Neural progenitor cell (in vitro differentiated cells): ENCODE results near the gene PSMC3.

Experiments
- EZH2 ChIP-seq: fragments of 200-600 bp; sonication (generic); IDR thresholded peaks from 2 replicates; pipeline ENCODE4 v1.6.1; 2017; ENCODE audit warnings: antibody characterized with exemption, mild to moderate bottlenecking, moderate library complexity
- EZH2phosphoT487 ChIP-seq: fragments of 200-600 bp; sonication (generic); IDR thresholded peaks from 2 replicates; pipeline ENCODE4 v1.6.1; 2017; ENCODE audit warnings: antibody characterized with exemption
- TF ChIP-seq, protein P1 (sequence below): fragments of 200-600 bp; sonication (generic); IDR thresholded peaks from 2 replicates; pipeline ENCODE4 v1.5.1; 2017; ENCODE audit warnings: antibody characterized with exemption, mild to moderate bottlenecking

DNA sequence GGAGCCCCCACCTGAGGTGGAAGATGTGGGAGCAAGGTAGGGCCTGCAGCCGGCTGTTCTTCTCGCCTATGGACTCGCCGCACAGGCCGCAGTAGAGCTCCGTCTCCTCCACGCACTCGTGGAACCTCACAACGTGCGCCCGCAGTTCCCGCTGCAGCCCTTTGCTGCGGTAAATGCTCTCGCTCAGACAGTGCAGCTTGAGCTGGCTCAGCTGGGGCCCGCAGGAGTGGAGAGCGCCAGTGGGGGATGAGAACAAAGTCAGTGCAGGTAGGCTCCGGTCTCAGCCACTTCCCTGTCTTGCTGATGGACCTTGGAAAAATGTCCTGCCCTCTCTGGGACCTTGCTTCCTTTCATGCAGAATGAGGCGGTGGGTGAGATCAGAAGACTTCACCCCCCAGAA lies 12.5 kb upstream of the PSMC3 start:
- TF ChIP-seq, protein P1, sequence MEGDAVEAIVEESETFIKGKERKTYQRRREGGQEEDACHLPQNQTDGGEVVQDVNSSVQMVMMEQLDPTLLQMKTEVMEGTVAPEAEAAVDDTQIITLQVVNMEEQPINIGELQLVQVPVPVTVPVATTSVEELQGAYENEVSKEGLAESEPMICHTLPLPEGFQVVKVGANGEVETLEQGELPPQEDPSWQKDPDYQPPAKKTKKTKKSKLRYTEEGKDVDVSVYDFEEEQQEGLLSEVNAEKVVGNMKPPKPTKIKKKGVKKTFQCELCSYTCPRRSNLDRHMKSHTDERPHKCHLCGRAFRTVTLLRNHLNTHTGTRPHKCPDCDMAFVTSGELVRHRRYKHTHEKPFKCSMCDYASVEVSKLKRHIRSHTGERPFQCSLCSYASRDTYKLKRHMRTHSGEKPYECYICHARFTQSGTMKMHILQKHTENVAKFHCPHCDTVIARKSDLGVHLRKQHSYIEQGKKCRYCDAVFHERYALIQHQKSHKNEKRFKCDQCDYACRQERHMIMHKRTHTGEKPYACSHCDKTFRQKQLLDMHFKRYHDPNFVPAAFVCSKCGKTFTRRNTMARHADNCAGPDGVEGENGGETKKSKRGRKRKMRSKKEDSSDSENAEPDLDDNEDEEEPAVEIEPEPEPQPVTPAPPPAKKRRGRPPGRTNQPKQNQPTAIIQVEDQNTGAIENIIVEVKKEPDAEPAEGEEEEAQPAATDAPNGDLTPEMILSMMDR, result no peak
- TF ChIP-seq EZH2, result no peak
- TF ChIP-seq EZH2phosphoT487, result no peak
